ENCODE measurements around the gene SULT2B1. TPM values are rescaled to one million over a fixed set of nuclear protein-coding genes. Genes with fewer than 3 reads are reported as not detected.

The SULT2B1 gene
- 12.8 to 18.0 TPM (median 16.4 TPM) in 5 replicates for total RNA-seq (2022; extraction: Qiagen RNA extraction)

GRCh38 chr19:48551437-48552302 is at the start of gene SULT2B1:
TSS of gene SULT2B1 (plus strand) at chr19:48552172. CDS start at chr19:48552253, 81 bp downstream.

GRCh38 chr19:48511800-48512503 is 40.0 kb upstream of the SULT2B1 start, which contains the start of gene LMTK3:
TSS of gene LMTK3 (minus strand) at chr19:48511835. CDS start at chr19:48511576, 259 bp downstream.

DNA sequence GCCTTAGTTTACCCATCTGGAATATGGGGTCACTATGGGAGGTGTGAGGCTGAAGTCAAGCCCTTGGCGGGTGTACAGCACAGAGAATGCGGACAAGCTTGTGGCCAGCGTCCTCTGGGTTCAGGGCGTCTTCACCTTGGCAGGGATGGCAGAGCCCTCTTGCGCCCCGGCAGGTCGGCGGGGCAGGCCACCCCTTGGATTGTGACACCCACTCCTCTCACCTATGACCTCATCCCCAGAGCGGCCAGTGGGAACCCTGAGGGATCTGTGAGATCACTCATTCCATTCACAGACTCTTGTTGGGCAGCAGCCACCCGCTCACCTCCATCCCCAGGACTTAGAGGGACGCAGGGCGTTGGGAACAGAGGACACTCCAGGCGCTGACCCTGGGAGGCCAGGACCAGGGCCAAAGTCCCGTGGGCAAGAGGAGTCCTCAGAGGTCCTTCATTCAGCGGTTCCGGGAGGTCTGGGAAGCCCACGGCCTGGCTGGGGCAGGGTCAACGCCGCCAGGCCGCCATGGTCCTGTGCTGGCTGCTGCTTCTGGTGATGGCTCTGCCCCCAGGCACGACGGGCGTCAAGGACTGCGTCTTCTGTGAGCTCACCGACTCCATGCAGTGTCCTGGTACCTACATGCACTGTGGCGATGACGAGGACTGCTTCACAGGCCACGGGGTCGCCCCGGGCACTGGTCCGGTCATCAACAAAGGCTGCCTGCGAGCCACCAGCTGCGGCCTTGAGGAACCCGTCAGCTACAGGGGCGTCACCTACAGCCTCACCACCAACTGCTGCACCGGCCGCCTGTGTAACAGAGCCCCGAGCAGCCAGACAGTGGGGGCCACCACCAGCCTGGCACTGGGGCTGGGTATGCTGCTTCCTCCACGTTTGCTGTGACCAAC is 54.7 kb downstream of the SULT2B1 start, which contains the start of gene SPACA4:
TSS of gene SPACA4 (plus strand) at position 280 of the 896 bp plus-strand sequence. CDS start at position 517, 237 bp downstream.

DNA sequence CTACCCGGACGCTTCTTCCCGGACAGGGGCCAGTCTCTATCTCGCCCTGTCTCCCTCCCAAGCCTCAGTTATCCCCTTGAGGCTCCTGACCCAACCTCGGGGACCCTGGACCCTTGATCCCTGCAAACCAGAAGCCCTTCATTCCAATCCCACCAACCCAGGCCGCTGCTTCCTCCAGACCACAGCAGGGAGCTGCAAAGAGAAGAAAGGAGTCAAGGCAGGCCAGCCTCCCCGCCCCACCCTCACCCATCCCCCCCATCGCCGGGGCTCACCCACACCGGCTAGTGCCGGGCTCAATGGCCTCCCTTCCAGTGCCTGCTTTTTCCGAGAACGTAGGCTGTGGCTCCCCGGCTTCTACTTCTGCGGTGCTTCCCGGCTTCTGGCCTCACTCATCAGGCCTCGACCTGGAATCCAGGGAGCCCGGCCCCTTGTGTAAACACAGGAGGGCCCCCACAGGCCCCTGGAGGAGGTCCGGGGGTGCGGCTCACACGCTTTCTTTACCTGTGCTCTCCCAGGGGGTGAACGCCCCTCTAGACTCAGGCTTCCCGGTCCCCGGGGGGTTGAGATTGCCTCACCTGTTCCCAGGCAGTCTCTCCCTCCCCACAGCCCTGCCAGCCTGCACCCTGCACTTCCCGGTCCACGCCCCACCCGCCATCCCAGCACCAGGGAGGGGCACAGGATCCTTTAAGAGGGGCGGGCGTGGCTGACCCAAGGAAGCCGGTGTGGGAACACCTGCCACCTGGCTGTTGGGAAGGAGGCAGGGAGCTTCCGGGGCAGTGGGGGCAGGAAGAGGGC is 62.7 kb downstream of the SULT2B1 start, which contains the start of gene FAM83E:
TSS of gene FAM83E (minus strand) at position 641 of the 795 bp plus-strand sequence. CDS start 1,704 bp downstream, outside the sequence.

GRCh38 chr19:48618916-48619691 is 67.1 kb downstream of the SULT2B1 start, which contains the start of the genes RPL18 and SPHK2:
TSS of gene RPL18 (minus strand) at chr19:48619178. CDS start at chr19:48619143, 35 bp downstream.
TSS of gene SPHK2 (plus strand) at chr19:48619506. CDS start at chr19:48620515, 1,009 bp downstream.

GRCh38 chr19:48636859-48637448 is 85.0 kb downstream of the SULT2B1 start, which contains the start of gene DBP:
TSS of gene DBP (minus strand) at chr19:48637379. CDS start at chr19:48636994, 385 bp downstream.

DNA sequence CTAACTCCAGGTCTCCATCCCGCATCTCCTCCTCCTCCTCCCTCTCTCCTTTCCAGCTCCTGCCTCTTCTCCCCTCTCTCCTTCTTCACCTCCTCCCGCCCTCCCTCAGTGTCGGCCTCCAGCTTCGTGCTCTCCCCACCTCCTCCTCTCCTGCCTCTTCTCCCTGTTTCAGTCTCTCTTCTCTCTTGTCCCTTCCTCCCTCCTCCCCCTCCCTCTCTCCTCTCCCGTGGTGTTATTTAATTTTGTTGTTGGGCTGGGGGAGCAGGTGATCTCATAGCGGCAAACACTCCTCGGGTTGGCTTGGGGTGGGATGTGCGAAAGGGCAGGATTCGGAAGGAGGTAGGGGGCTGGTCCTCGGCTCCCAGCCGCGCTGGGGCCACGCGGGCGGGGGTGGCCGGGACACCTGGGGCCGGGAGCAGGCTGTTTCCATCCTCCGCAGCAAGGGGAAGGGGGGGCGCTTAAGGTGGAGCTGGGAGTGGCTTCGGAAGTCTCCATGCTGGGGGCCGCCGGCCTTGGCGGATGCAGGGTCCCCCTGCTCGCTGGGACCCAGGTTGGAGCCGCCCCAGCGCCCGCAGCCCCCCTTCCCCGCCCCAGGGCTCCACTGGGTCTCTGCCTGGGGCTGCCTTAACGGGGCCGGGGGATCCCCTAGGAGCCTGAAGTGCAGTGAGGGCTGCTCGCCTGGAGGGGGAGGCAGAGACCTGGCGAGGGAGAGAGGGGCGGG is 94.2 kb downstream of the SULT2B1 start, which contains the start of gene CA11:
TSS of gene CA11 (minus strand) at position 187 of the 721 bp plus-strand sequence. CDS start 555 bp downstream, outside the sequence.

Other genes with a start within 250 kb of the SULT2B1 start
- 465 to 500 TPM (median 480 TPM) in 5 replicates for gene EMP3, start 226.6 kb upstream of the SULT2B1 start, total RNA-seq (2022; extraction: Qiagen RNA extraction)
- 3.2 to 5.1 TPM (median 4.5 TPM) in 5 replicates for gene TMEM143, start 188.2 kb upstream of the SULT2B1 start, total RNA-seq (2022; extraction: Qiagen RNA extraction)
- 2.5 to 3.7 TPM (median 3.2 TPM) in 5 replicates for gene SYNGR4, start 187.8 kb upstream of the SULT2B1 start, total RNA-seq (2022; extraction: Qiagen RNA extraction)
- gene KDELR1, start 160.6 kb upstream of the SULT2B1 start, total RNA-seq (2022; extraction: Qiagen RNA extraction) = 385 to 442 TPM (median 423 TPM) in 5 replicates
- gene GRIN2D, start 158.5 kb upstream of the SULT2B1 start, total RNA-seq (2022; extraction: Qiagen RNA extraction) = 6.3 to 11.3 TPM (median 10.6 TPM) in 5 replicates
- 111 to 130 TPM (median 123 TPM) in 5 replicates for gene GRWD1, start 106.2 kb upstream of the SULT2B1 start, total RNA-seq (2022; extraction: Qiagen RNA extraction)
- 1.0 to 2.1 TPM (median 1.2 TPM) in 5 replicates for gene KCNJ14, start 96.6 kb upstream of the SULT2B1 start, total RNA-seq (2022; extraction: Qiagen RNA extraction)
- 54.4 to 67.4 TPM (median 61.8 TPM) in 5 replicates for gene CYTH2, start 82.8 kb upstream of the SULT2B1 start, total RNA-seq (2022; extraction: Qiagen RNA extraction)
- gene LMTK3, start 40.3 kb upstream of the SULT2B1 start, total RNA-seq (2022; extraction: Qiagen RNA extraction) = 2.8 to 5.4 TPM (median 4.8 TPM) in 5 replicates
- 0.20 TPM in 1 of 5 replicates, not detected in the others for gene SPACA4, start 54.6 kb downstream of the SULT2B1 start, total RNA-seq (2022; extraction: Qiagen RNA extraction)
- gene FAM83E, start 62.9 kb downstream of the SULT2B1 start, total RNA-seq (2022; extraction: Qiagen RNA extraction) = 0.07 to 0.35 TPM (median 0.25 TPM) in 4 of 5 replicates, not detected in the other
- gene RPL18, start 67.0 kb downstream of the SULT2B1 start, total RNA-seq (2022; extraction: Qiagen RNA extraction) = 3,152 to 3,709 TPM (median 3,369 TPM) in 5 replicates
- gene SPHK2, start 67.3 kb downstream of the SULT2B1 start, total RNA-seq (2022; extraction: Qiagen RNA extraction) = 11.7 to 18.9 TPM (median 16.8 TPM) in 5 replicates
- 1.8 to 2.8 TPM (median 2.6 TPM) in 5 replicates for gene DBP, start 85.2 kb downstream of the SULT2B1 start, total RNA-seq (2022; extraction: Qiagen RNA extraction)
- 9.4 to 11.1 TPM (median 11.0 TPM) in 5 replicates for gene CA11, start 94.0 kb downstream of the SULT2B1 start, total RNA-seq (2022; extraction: Qiagen RNA extraction)
- 0.17 to 0.30 TPM (median 0.28 TPM) in 4 of 5 replicates, not detected in the other for gene NTN5, start 120.8 kb downstream of the SULT2B1 start, total RNA-seq (2022; extraction: Qiagen RNA extraction)
- gene FUT2, start 143.8 kb downstream of the SULT2B1 start, total RNA-seq (2022; extraction: Qiagen RNA extraction) = not detected in 5 replicates
- 0.47 to 0.76 TPM (median 0.61 TPM) in 5 replicates for gene MAMSTR, start 167.6 kb downstream of the SULT2B1 start, total RNA-seq (2022; extraction: Qiagen RNA extraction)
- 0.32 to 0.65 TPM (median 0.57 TPM) in 5 replicates for gene RASIP1, start 188.4 kb downstream of the SULT2B1 start, total RNA-seq (2022; extraction: Qiagen RNA extraction)
- gene IZUMO1, start 194.7 kb downstream of the SULT2B1 start, total RNA-seq (2022; extraction: Qiagen RNA extraction) = not detected in 5 replicates
- gene FUT1, start 200.5 kb downstream of the SULT2B1 start, total RNA-seq (2022; extraction: Qiagen RNA extraction) = 0.05 to 0.14 TPM (median 0.06 TPM) in 5 replicates
- gene FGF21, start 203.4 kb downstream of the SULT2B1 start, total RNA-seq (2022; extraction: Qiagen RNA extraction) = not detected in 5 replicates

Data from A549 treated with CORT108297 at 1 μM for 4 hours (cell line).